ENCODE data around the gene PRRT4.

DNA sequence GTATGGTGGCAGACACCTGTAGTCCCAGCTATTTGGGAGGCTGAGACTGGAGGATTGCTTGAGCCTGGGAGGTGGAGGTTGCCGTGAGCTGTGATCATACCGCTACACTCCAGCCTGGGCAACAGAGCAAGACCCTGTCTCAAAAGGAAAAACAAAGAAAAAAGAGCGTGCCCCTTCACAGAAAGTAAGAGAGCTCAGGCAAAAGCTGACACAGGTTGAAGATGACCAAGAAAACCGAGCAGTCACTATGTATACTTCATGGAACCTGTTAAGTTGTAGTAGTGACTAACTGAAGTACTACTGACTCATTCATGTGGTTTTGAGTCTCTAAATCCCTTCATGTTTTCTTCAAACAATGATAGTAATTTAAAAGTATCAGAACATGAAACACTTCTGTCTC is 1.2 kb upstream of the PRRT4 start:
- no peak for TF ChIP-seq SUZ12 (IDR thresholded peaks at IDR 0.05; ENCODE audit: extremely low read depth, insufficient read depth, insufficient read length)
- TF ChIP-seq ZNF274 (IDR thresholded peaks at IDR 0.05; ENCODE audit: low read depth, low read length), result no peak

Measured in NT2/D1 (cell line).